HCT116 (cell line): Measurements from ENCODE around the gene HMX1. TPM values are rescaled to one million over a fixed set of nuclear protein-coding genes. Genes with fewer than 3 reads are reported as not detected.

Source experiments
- ATAC-seq: fragments of 200-7000 bp; cut with Tn5 transposase; 2 replicates; pipeline ENCODE4 v1.9.1; 2020; ENCODE audit warnings: mild to moderate bottlenecking, moderate library complexity
- BruUV-seq: library from RNA; stranded (reverse); fragments of 400-500 nt; replicated peaks from 2 replicates; lab custom pipeline; 2021; lab: Mats Ljungman, UMichigan
- CTCF ChIA-PET: fragments of 300-600 bp; sonication (Branson Sonifier 250); formaldehyde crosslinking; loops from one replicate; lab custom pipeline; 2021; ENCODE audit warnings: antibody characterized with exemption; lab: Charles Lee
- POLR2A ChIA-PET: fragments of 300-600, 350-600 bp; sonication (Branson Sonifier 250); formaldehyde crosslinking; loops from one replicate; lab custom pipeline; 2021; ENCODE audit warnings: antibody characterized with exemption; lab: Charles Lee
- RAD21 ChIA-PET, 2 experiments: fragments of 300-600 bp; sonication (Branson Sonifier 250); formaldehyde crosslinking; loops; one replicate each; lab custom pipeline; 2023; ENCODE audit warnings: low total read pairs in 2 of 2; ENCODE audit not compliant: uncharacterized antibody in 2 of 2, unreplicated experiment in 2 of 2, low non-redundant PET in 1 of 2; lab: Charles Lee
- DNase-seq: peaks from one replicate; pipeline ENCODE4 v3.0.0-alpha.2; 2010; ENCODE audit warnings: low read depth, low spot score
- H2AFZ ChIP-seq: fragments of 200-600 bp; shearing (Covaris generic), sonication (generic); 2 replicates; pipeline ENCODE4 v1.6.1; 2017; ENCODE audit warnings: low read depth, mixed run types, mixed read lengths, antibody characterized with exemption, low read length; ENCODE audit not compliant: poor library complexity, severe bottlenecking
- H3K27ac ChIP-seq: 2 replicates; pipeline ENCODE4 v1.5.1; 2012; ENCODE audit warnings: low read depth, low read length
- H3K27me3 ChIP-seq: fragments of 200-600 bp; sonication (generic); 2 replicates; pipeline ENCODE4 v1.6.1; 2016; ENCODE audit warnings: mixed run types, low read length, mixed read lengths; ENCODE audit not compliant: insufficient read depth
- H3K36me3 ChIP-seq, 2 experiments: fragments of 200-500 bp in 1 of 2; fragments of 200-600 bp in 1 of 2; sonication (Bioruptor generic) in 1 of 2; sonication (generic) in 1 of 2; 2 replicates each; pipeline versions ENCODE4 v1.5.1 to v1.6.1; 2014 to 2016; ENCODE audit warnings: low read length in 2 of 2, inconsistent platforms in 1 of 2, mixed read lengths in 1 of 2, mixed run types in 1 of 2; ENCODE audit not compliant: insufficient read depth in 2 of 2, control insufficient read depth in 1 of 2
- H3K4me1 ChIP-seq, 2 experiments: fragments of 200-600 bp in 1 of 2; sonication (generic) in 1 of 2; 2 replicates each; pipeline versions ENCODE4 v1.5.1 to v1.6.1; 2012 to 2017; ENCODE audit warnings: low read length in 2 of 2, inconsistent platforms in 1 of 2, mild to moderate bottlenecking in 1 of 2, mixed read lengths in 1 of 2, mixed run types in 1 of 2, moderate library complexity in 1 of 2; ENCODE audit not compliant: insufficient read depth in 2 of 2, control insufficient read depth in 1 of 2
- H3K4me2 ChIP-seq: fragments of 200-600 bp; sonication (generic); 2 replicates; pipeline ENCODE4 v1.6.1; 2017; ENCODE audit warnings: mixed run types, low read length, mixed read lengths
- H3K4me3 ChIP-seq, 2 experiments: fragments of 200-600 bp in 1 of 2; sonication (generic) in 1 of 2; replicated peaks in 1 of 2; 2 replicates each; pipeline ENCODE4 v1.5.1; 2011 to 2016; ENCODE audit warnings: low read length in 2 of 2, control low read depth in 1 of 2, low read depth in 1 of 2, mild to moderate bottlenecking in 1 of 2, mixed read lengths in 1 of 2, mixed run types in 1 of 2
- H3K79me2 ChIP-seq: fragments of 200-600 bp; sonication (generic); 2 replicates; pipeline ENCODE4 v1.6.1; 2017; ENCODE audit warnings: mild to moderate bottlenecking, mixed run types, low read length, moderate library complexity, mixed read lengths; ENCODE audit not compliant: insufficient read depth
- H3K9ac ChIP-seq: fragments of 200-600 bp; sonication (generic); 2 replicates; pipeline ENCODE4 v1.6.1; 2016; ENCODE audit warnings: low read length, mixed read lengths
- H3K9me2 ChIP-seq: fragments of 200-600 bp; sonication (generic), shearing (Covaris generic); 2 replicates; pipeline ENCODE4 v1.6.1; 2017; ENCODE audit warnings: mixed run types, mild to moderate bottlenecking, moderate library complexity; ENCODE audit not compliant: insufficient read depth
- H3K9me3 ChIP-seq, 2 experiments: fragments of 200-500 bp in 1 of 2; fragments of 200-600 bp in 1 of 2; sonication (Bioruptor generic) in 1 of 2; sonication (generic) in 1 of 2; 2 replicates each; pipeline ENCODE4 v1.6.1; 2014 to 2017; ENCODE audit warnings: low read length in 2 of 2, mixed read lengths in 2 of 2, inconsistent platforms in 1 of 2, low read depth in 1 of 2, mild to moderate bottlenecking in 1 of 2, mixed run types in 1 of 2, moderate library complexity in 1 of 2; ENCODE audit not compliant: control insufficient read depth in 1 of 2, insufficient read depth in 1 of 2
- H4K20me1 ChIP-seq: fragments of 200-600 bp; sonication (generic), shearing (Covaris generic); 2 replicates; pipeline ENCODE4 v1.6.1; 2017; ENCODE audit warnings: mixed run types, mild to moderate bottlenecking, moderate library complexity; ENCODE audit not compliant: insufficient read depth
- CBX3 ChIP-seq: IDR thresholded peaks from 2 replicates; pipeline ENCODE4 v1.6.1; 2012; ENCODE audit warnings: low read depth
- CEBPB ChIP-seq: IDR thresholded peaks from 2 replicates; pipeline ENCODE4 v1.6.1; 2012; ENCODE audit warnings: low read depth
- ELF1 ChIP-seq: IDR thresholded peaks from 2 replicates; pipeline ENCODE4 v1.6.1; 2012; ENCODE audit warnings: low read depth, borderline replicate concordance
- EZH2 ChIP-seq: fragments of 200-600 bp; sonication (generic); IDR thresholded peaks from 2 replicates; pipeline ENCODE4 v1.6.1; 2017; ENCODE audit warnings: antibody characterized with exemption, mixed run types
- FOSL1 ChIP-seq: IDR thresholded peaks from 2 replicates; pipeline ENCODE4 v1.6.1; 2012; ENCODE audit warnings: low read depth
- POLR2AphosphoS5 ChIP-seq: IDR thresholded peaks from 2 replicates; pipeline ENCODE4 v1.6.1; 2011; ENCODE audit warnings: mild to moderate bottlenecking, low read depth, low read length, moderate library complexity
- SIN3A ChIP-seq: IDR thresholded peaks from 2 replicates; pipeline ENCODE4 v1.6.1; 2012; ENCODE audit warnings: low read depth
- intact Hi-C: fragments of 100-400 bp; cut with micrococcal nuclease; formaldehyde crosslinking; loops from 2 replicates; pipeline ENCODE4 v1.10.0; 2022
- total RNA-seq: library from RNA; stranded (reverse); gene quantifications from one replicate; pipeline ENCODE4 v1.2.1, GENCODE V29; 2021; ENCODE audit not compliant: unreplicated experiment
- TF ChIP-seq, protein P1 (sequence below): IDR thresholded peaks from 2 replicates; pipeline ENCODE4 v1.6.1; 2012; ENCODE audit warnings: low read depth

The HMX1 gene
- total RNA-seq, 1 experiment from 2014 or later: 0.39 TPM

DNA sequence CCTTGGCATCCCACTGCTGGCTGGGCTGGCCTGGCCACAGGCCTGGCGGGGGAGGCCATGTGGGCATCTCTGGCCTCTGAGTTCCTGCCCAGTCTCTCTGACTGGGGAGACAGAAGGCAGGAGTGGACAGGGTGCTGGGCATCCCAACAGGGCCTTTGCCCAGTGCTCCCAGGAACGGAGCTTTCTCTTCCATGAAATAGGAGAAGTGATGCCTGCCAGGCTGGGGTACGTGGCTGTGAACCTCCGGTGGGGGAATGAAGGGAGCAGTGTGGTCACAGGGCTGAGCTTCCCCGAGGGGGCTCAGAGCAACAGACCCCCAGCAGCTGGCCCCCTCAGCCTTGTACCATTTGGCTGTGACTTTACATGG lies 40.4 kb upstream of the HMX1 start:
- intact Hi-C loops: loop anchor here (10.0 kb wide), 1 partner anchor 447 kb away; no protein-coding TSS in a partner anchor
- no peaks in the 10 kb centered on the region for H3K27me3 ChIP-seq
- H3K9ac ChIP-seq: no peak overlapping the region
- ChIA-PET RAD21 (no interaction called here), CTCF (no interaction called here), POLR2A (no interaction called here)
- H4K20me1 ChIP-seq: no peaks in the 10 kb centered on the region
- no peaks in the 10 kb centered on the region for H3K9me3 ChIP-seq
- H3K9me2 ChIP-seq: no peaks in the 10 kb centered on the region
- H3K4me1 ChIP-seq: peaks cover 3 to 4% of the 10 kb centered on the region in 2 experiments; a peak in 2 of 4 replicates
- H3K79me2 ChIP-seq: no peaks in the 10 kb centered on the region
- no peak for DNase-seq
- no peak for ATAC-seq
- TF ChIP-seq ELF1 (no peak), CEBPB (no peak)
- no TSS peak for BruUV-seq
- H3K4me2 ChIP-seq: no peak overlapping the region
- H2AFZ ChIP-seq: no peak overlapping the region
- H3K27ac ChIP-seq: no peak overlapping the region
- H3K36me3 ChIP-seq: no peaks in the 10 kb centered on the region
- H3K4me3 ChIP-seq: no peak overlapping the region

DNA sequence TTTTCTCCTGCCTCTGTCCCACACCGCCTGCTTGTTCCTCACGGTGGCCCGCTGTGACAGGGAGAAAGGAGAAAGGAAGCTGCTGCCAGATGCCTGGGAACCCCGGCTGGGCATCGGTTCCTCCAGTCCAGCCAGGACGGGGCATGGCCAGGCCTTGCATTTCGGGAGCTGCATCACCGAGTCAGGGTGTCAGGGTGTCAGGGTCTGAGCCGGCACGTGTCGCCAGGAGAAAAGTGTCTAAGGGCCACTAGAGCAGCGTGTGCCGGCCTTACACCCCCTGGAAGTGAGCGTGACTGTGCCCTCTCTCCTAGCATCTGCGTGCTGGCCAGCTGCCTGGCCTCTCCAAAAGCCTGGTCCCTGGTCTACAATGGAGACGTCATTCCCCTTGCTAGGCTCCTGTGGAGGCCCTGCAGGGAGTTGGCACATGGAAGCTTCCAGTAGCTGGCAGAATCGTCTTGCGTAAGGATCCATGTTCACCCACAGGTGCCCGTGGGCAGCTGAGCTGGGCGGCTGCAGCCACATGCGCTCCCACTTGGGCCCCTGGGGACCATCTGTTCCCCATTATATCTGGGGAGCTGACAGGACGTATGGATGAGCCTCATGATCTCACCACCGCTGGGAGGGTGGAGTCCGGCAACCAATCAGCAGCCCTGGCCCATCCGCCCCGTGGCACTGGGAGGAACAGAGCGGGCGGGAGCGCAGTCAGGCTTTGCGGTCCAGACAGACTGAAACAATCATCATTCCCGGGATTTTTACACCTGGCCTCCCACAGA lies 39.9 kb upstream of the HMX1 start:
- CTCF ChIA-PET: no interaction called here
- TF ChIP-seq, protein P1, sequence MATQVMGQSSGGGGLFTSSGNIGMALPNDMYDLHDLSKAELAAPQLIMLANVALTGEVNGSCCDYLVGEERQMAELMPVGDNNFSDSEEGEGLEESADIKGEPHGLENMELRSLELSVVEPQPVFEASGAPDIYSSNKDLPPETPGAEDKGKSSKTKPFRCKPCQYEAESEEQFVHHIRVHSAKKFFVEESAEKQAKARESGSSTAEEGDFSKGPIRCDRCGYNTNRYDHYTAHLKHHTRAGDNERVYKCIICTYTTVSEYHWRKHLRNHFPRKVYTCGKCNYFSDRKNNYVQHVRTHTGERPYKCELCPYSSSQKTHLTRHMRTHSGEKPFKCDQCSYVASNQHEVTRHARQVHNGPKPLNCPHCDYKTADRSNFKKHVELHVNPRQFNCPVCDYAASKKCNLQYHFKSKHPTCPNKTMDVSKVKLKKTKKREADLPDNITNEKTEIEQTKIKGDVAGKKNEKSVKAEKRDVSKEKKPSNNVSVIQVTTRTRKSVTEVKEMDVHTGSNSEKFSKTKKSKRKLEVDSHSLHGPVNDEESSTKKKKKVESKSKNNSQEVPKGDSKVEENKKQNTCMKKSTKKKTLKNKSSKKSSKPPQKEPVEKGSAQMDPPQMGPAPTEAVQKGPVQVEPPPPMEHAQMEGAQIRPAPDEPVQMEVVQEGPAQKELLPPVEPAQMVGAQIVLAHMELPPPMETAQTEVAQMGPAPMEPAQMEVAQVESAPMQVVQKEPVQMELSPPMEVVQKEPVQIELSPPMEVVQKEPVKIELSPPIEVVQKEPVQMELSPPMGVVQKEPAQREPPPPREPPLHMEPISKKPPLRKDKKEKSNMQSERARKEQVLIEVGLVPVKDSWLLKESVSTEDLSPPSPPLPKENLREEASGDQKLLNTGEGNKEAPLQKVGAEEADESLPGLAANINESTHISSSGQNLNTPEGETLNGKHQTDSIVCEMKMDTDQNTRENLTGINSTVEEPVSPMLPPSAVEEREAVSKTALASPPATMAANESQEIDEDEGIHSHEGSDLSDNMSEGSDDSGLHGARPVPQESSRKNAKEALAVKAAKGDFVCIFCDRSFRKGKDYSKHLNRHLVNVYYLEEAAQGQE: no peak
- TF ChIP-seq CBX3: no peak
- TF ChIP-seq EZH2: no peak
- no peak for TF ChIP-seq SIN3A
- TF ChIP-seq ELF1: no peak
- TF ChIP-seq POLR2AphosphoS5: no peak
- TF ChIP-seq FOSL1: no peak
- RAD21 ChIA-PET: no interaction called here

More for the DNA sequence above, 39.9 kb upstream of the HMX1 start:
- Histone ChIP-seq H3K4me3 (no peak overlapping the region), H3K36me3 (no peaks in the 10 kb centered on the region), H4K20me1 (no peaks in the 10 kb centered on the region), H3K27ac (no peak overlapping the region), H2AFZ (no peak overlapping the region), H3K27me3 (no peaks in the 10 kb centered on the region), H3K79me2 (no peaks in the 10 kb centered on the region), H3K9me2 (no peaks in the 10 kb centered on the region), H3K4me1 (peaks cover 3 to 4% of the 10 kb centered on the region in 2 experiments; a peak in 2 of 4 replicates), H3K4me2 (no peak overlapping the region), H3K9me3 (no peaks in the 10 kb centered on the region), H3K9ac (no peak overlapping the region)
- intact Hi-C loops: loop anchor here (10.0 kb wide), 1 partner anchor 447 kb away; no protein-coding TSS in a partner anchor
- BruUV-seq: no TSS peak
- POLR2A ChIA-PET: no interaction called here
- ATAC-seq (no peak), DNase-seq (no peak)
